ENCODE measurements around the gene ANO7. TPM values are rescaled to one million over a fixed set of nuclear protein-coding genes. Genes with fewer than 3 reads are reported as not detected.

The ANO7 gene
- total and polyA plus RNA-seq, 4 donors = 0.71 to 1.1 (median 0.86) TPM

DNA sequence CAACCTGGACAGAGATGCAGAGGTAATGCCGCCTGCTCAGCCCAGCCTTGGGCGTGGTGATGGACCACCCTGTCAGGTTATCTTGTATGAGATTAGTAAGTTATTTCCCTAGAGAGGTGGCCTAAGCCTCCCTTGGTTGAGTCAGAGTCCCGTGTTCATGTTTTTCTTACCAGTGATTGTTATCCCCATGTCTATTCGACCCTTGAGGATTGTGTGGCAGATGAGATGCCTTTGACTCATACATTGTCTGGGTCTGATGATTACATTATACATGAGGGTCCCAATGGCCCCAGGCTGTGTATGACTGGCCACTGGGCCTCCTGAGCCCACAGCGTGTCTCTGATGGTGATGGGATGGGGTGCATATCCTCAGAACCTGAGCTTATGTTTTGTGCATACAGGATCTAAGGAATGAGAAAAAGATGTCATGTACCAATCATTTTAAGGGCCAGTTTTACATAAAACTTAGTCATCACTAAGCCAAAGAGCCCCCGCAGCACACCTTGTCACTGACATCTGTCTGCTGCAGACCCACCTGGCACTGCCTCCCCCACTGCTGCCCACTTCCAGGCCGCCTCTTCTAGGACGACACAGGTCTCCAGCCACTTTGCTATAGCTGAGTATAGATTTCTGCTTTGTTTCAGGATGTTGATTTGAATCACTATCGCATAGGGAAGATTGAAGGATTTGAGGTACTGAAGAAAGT, 30.5 kb upstream of the ANO7 start:
- H3K4me3 ChIP-seq = no peak overlapping the region
- TF ChIP-seq, protein P1, sequence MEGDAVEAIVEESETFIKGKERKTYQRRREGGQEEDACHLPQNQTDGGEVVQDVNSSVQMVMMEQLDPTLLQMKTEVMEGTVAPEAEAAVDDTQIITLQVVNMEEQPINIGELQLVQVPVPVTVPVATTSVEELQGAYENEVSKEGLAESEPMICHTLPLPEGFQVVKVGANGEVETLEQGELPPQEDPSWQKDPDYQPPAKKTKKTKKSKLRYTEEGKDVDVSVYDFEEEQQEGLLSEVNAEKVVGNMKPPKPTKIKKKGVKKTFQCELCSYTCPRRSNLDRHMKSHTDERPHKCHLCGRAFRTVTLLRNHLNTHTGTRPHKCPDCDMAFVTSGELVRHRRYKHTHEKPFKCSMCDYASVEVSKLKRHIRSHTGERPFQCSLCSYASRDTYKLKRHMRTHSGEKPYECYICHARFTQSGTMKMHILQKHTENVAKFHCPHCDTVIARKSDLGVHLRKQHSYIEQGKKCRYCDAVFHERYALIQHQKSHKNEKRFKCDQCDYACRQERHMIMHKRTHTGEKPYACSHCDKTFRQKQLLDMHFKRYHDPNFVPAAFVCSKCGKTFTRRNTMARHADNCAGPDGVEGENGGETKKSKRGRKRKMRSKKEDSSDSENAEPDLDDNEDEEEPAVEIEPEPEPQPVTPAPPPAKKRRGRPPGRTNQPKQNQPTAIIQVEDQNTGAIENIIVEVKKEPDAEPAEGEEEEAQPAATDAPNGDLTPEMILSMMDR (IDR thresholded peaks at IDR 0.05; ENCODE audit: control extremely low read depth, extremely low read depth) = no peak
- peaks cover 0 to 10% (median 8%) of the 10 kb centered on the region in 5 donors for H3K4me1 ChIP-seq (ENCODE audit: control insufficient read depth in 5 of 5, insufficient read depth in 5 of 5, low read length in 5 of 5)
- H3K27me3 ChIP-seq (ENCODE audit: control insufficient read depth in 3 of 3, insufficient read depth in 3 of 3, low read length in 2 of 3) = no peaks in the 10 kb centered on the region
- DNase-seq (no peak), ATAC-seq (ENCODE audit: insufficient read depth, low FRiP score) (no peak)
- H3K27ac ChIP-seq (ENCODE audit: low read depth in 1 of 2, low read length in 1 of 2) = no peak overlapping the region
- no peak overlapping the region for H3K9ac ChIP-seq (ENCODE audit: insufficient read depth in 1 of 2, low read length in 2 of 2)
- WGBS, 2 donors = 96 to 97% methylated on average over 9 of the region's 9 CpGs
- no peaks in the 10 kb centered on the region for H3K9me3 ChIP-seq (ENCODE audit: control insufficient read depth in 4 of 4, insufficient read depth in 3 of 4, low read length in 3 of 4)
- H3K36me3 ChIP-seq (ENCODE audit: control insufficient read depth in 4 of 4, insufficient read depth in 4 of 4, low read length in 4 of 4) = peaks cover 6 to 44% (median 29%) of the 10 kb centered on the region in 4 donors

DNA sequence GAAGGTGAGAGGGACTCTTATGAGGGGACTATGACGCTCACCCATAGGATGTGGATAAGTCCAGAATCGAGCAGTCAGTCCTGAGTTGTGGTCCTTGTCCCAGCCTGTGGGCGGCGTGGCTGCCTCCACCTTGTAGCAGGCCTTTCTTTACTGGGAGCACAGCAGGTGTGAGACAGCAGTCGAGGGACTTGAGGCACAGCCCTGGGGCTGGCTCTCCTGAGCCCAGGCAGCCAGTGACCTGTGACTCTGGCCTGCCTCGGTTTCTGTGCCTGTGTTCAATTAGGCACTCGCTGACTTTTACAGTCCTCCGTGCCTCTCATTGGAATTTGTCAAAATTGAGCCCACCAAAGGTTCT, 30.0 kb upstream of the ANO7 start:
- Histone ChIP-seq H3K4me3 (no peak overlapping the region), H3K9ac (ENCODE audit: insufficient read depth in 1 of 2, low read length in 2 of 2) (no peak overlapping the region), H3K4me1 (ENCODE audit: control insufficient read depth in 5 of 5, insufficient read depth in 5 of 5, low read length in 5 of 5) (peaks cover 0 to 10% (median 9%) of the 10 kb centered on the region in 5 donors), H3K9me3 (ENCODE audit: control insufficient read depth in 4 of 4, insufficient read depth in 3 of 4, low read length in 3 of 4) (no peaks in the 10 kb centered on the region), H3K36me3 (ENCODE audit: control insufficient read depth in 4 of 4, insufficient read depth in 4 of 4, low read length in 4 of 4) (peaks cover 6 to 45% (median 32%) of the 10 kb centered on the region in 4 donors), H3K27ac (ENCODE audit: low read depth in 1 of 2, low read length in 1 of 2) (no peak overlapping the region), H3K27me3 (ENCODE audit: control insufficient read depth in 3 of 3, insufficient read depth in 3 of 3, low read length in 2 of 3) (no peaks in the 10 kb centered on the region)
- DNase-seq = no peak
- WGBS, 2 donors = 88 to 90% methylated on average over 8 of the region's 8 CpGs
- TF ChIP-seq, protein P1 (IDR thresholded peaks at IDR 0.05; ENCODE audit: control extremely low read depth, extremely low read depth) = no peak
- ATAC-seq (ENCODE audit: insufficient read depth, low FRiP score) = no peak

DNA sequence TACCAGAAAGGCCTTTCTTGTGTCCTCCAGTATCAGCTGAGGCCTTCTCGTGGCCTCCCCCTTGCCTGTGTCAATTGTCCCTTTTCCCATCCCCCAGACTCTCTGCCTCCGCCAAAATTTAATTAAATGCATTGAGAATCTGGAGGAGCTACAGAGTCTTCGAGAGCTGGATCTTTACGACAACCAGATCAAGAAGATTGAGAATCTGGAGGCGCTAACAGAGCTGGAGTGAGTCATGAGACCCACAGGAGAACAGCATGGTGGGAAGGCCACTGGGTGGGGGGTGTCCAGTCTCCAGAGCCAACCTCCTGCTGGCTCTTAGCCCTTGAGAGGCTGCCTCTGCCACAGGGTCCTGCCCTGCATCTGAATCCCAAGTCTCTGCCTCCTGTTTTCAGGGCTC, 29.4 kb upstream of the ANO7 start:
- ATAC-seq (ENCODE audit: insufficient read depth, low FRiP score) (no peak), DNase-seq (no peak)
- WGBS, 2 donors = 98 to 99% methylated on average over 5 of the region's 5 CpGs
- Histone ChIP-seq H3K4me1 (ENCODE audit: control insufficient read depth in 5 of 5, insufficient read depth in 5 of 5, low read length in 5 of 5) (peaks cover 0 to 10% (median 9%) of the 10 kb centered on the region in 5 donors), H3K27ac (ENCODE audit: low read depth in 1 of 2, low read length in 1 of 2) (no peak overlapping the region), H3K9ac (ENCODE audit: insufficient read depth in 1 of 2, low read length in 2 of 2) (no peak overlapping the region), H3K36me3 (ENCODE audit: control insufficient read depth in 4 of 4, insufficient read depth in 4 of 4, low read length in 4 of 4) (peaks cover 7 to 47% (median 35%) of the 10 kb centered on the region in 4 donors), H3K27me3 (ENCODE audit: control insufficient read depth in 3 of 3, insufficient read depth in 3 of 3, low read length in 2 of 3) (no peaks in the 10 kb centered on the region), H3K9me3 (ENCODE audit: control insufficient read depth in 4 of 4, insufficient read depth in 3 of 4, low read length in 3 of 4) (no peaks in the 10 kb centered on the region), H3K4me3 (no peak overlapping the region)
- TF ChIP-seq, protein P1 (IDR thresholded peaks at IDR 0.05; ENCODE audit: control extremely low read depth, extremely low read depth) = no peak

All from lung (tissue), 12 donors.